ENCODE data around the gene BMPR2.

GRCh38 chr2:202418511-202418910 lies 42.4 kb downstream of the BMPR2 start:
- TF ChIP-seq CTCF (IDR thresholded peaks at IDR 0.05; ENCODE audit: low read depth, low read length, missing input control), result no peak
- TF ChIP-seq ZBTB33 (IDR thresholded peaks at IDR 0.05), result no peak
- TF ChIP-seq FOXA1 (IDR thresholded peaks at IDR 0.05), result no peak
- no peak for TF ChIP-seq EGR1 (IDR thresholded peaks at IDR 0.05; ENCODE audit: low read depth in 2 of 2)
- TF ChIP-seq REST (IDR thresholded peaks at IDR 0.05), result no peak
- no peak for TF ChIP-seq SP1 (IDR thresholded peaks at IDR 0.05)
- TF ChIP-seq RAD21 (IDR thresholded peaks at IDR 0.05), result no peak

Data from liver (tissue), 3 donors.